Right ventricle myocardium inferior (tissue), 1 donor: Measurements from ENCODE around the gene HDHD3. TPM values are rescaled to one million over a fixed set of nuclear protein-coding genes. Genes with fewer than 3 reads are reported as not detected.
A peak's percentile ranks its signal among the peaks of the same experiment; 100 is the strongest.
"Not testable (repeated sequence)": the region's sequence is repeated elsewhere in the genome, so short reads cannot be mapped to it uniquely, and the experiment has no call there.

Experiments used
- ATAC-seq: fragments of 200-7000 bp; cut with Tn5 transposase; one replicate; pipeline ENCODE4 v1.9.1; 2020; ENCODE audit warnings: mild to moderate bottlenecking, moderate library complexity
- DNase-seq: peaks from one replicate; pipeline ENCODE4 v3.0.0; 2021; ENCODE audit errors: missing footprints
- intact Hi-C: fragments of 100-400 bp; cut with DNase I; formaldehyde crosslinking; loops from one replicate; pipeline ENCODE4 v1.11.0; 2022
- long read RNA-seq: library from polyadenylated mRNA; unstranded; transcript quantifications from one replicate; pipeline ENCODE4 v2.0.0, GENCODE V29; 2021
- total RNA-seq: library from RNA; stranded (reverse); fragmentation: NEBNext Ultra II Directional; extraction: Animal tissue kit (Norgen Biotek cat#: 25700); gene quantifications from one replicate; pipeline ENCODE4 v1.2.1, GENCODE V29; 2021
- donor health status: DM: no; HTN: yes; CAD: no; lungs with severe emphysema.

HDHD3 gene, protein sequence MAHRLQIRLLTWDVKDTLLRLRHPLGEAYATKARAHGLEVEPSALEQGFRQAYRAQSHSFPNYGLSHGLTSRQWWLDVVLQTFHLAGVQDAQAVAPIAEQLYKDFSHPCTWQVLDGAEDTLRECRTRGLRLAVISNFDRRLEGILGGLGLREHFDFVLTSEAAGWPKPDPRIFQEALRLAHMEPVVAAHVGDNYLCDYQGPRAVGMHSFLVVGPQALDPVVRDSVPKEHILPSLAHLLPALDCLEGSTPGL
- total RNA-seq, result 10.5 TPM
- long read RNA-seq, partial matches to known transcripts, result 0 of 8 reads
- long read RNA-seq, other reads (novel, unspliced or antisense), result 0 of 8 reads

GRCh38 chr9:113376634-113377567 lies at the start of gene HDHD3:
TSS of gene HDHD3 (minus strand) at chr9:113376986. CDS start at chr9:113374354, 2,632 bp downstream.
- DNase-seq (peak; percentile 85), ATAC-seq (peak; percentile 85)
- intact Hi-C loops, result no loop called here

DNA sequence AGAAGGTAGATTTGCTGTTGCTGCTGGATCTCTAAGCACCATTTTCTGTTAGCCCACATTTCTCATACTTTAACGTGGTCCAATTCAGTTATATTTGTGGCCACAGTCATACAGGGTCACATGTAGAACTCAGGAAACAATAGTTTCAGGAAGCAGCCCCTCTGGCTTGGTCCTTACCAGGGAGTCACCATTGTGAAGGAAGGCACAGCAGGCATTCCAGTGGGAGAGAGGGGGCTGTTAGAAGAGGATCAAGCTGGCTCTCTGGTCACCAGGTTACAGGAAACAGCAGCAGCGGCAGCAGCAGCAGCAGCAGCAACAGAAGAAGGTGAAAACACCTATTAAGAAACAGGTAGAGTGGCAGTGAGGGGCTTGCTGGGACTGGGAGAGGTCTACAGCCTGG lies 48.3 kb upstream of the HDHD3 start:
- intact Hi-C loops, result no loop called here
- ATAC-seq (no peak), DNase-seq (no peak)

DNA sequence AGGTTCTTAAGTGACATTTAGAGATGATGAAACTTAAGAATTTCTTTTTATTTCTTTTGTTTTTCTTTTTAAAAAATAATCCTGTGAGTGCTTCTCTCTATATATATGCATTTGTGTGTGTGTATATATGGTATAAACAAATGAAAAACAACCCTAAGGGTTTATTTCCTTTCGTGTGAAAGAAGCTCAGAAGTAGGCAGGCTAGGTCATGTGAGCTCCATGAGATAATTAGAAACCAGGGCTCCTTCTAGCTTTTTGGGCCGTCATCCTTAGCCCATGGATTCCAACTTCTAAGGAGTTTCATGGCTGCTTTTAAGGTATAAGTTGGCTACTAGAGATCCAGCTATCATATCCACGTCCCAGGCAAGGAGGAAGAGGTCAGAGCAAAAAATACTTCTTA lies 44.9 kb upstream of the HDHD3 start:
- ATAC-seq, result no peak
- intact Hi-C loops, result no loop called here
- DNase-seq, result no peak

GRCh38 chr9:113417370-113417769 lies 40.6 kb upstream of the HDHD3 start:
- DNase-seq (no peak), ATAC-seq (no peak)
- intact Hi-C loops, result loop anchor here (10.0 kb wide), 1 partner anchor 467 kb away; no protein-coding TSS in a partner anchor

- DNase-seq (no peak), ATAC-seq (peak; percentile 68)
- intact Hi-C loops, result loop anchor here (10.0 kb wide), 1 partner anchor 469 kb away; no protein-coding TSS in a partner anchor
These were observed 39.4 kb upstream of the HDHD3 start for GRCh38 chr9:113416149-113416721.

- peak; percentile 99 for ATAC-seq
- DNase-seq, result peak; percentile 98
- intact Hi-C loops, result loop anchor here (10.0 kb wide), 1 partner anchor 474 kb away; no protein-coding TSS in a partner anchor
These were observed 33.5 kb upstream of the HDHD3 start, which contains the start of the genes C9orf43 and POLE3 for GRCh38 chr9:113410207-113410864. TSS of gene C9orf43 (plus strand) at chr9:113410747. CDS start at chr9:113413494, 2,747 bp downstream. TSS of gene POLE3 (minus strand) at chr9:113410675. CDS start at chr9:113410293, 382 bp downstream.

DNA sequence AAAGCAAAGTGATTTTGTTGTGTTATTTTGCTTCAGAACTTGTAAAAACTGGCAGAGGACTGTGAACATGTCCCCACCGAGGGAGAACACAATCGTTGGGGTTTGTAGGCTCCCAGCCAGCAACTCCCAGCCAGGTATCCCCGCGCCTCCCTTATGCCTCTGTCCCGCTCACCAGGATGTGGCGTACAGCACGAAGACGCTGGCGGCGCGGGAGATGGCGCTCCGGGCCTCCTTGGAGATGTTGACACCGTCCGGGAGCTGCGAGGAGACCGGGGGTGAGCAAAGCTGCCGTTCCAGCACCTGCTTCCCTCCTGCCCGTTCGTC lies 33.1 kb upstream of the HDHD3 start:
- no peak for ATAC-seq
- DNase-seq, result no peak
- intact Hi-C loops, result loop anchor here (10.0 kb wide), 2 partner anchors 255 to 475 kb away; partner anchors contain the start of gene SLC31A2

DNA sequence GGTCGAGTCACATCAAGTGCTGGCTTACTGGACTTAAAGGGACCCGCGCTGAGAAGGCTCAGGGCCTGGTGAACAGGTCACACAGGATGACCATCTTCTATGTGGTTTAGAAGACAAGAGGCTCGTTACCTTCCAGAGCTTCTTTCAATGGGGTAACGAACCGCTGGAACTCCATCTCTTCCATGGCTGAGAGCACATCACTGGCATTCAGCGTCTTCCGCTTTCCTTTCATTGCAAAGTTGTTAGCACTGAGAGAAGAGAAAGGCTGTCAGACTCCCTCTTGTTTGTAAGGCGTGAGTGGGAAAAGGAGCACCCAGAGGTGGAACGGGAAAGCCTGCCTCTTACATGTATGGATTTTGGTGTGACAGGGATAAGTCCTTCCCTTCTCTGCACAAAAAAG lies 32.7 kb upstream of the HDHD3 start:
- intact Hi-C loops, result loop anchor here (10.0 kb wide), 1 partner anchor 255 kb away; the partner anchor contains the start of gene SLC31A2
- ATAC-seq (no peak), DNase-seq (no peak)

- intact Hi-C loops, result loop anchor here (1.0 to 10.0 kb wide), 2 partner anchors 98 to 252 kb away; partner anchors contain the start of gene SLC31A2
- not testable (repeated sequence) for DNase-seq, ATAC-seq
These were observed 30.2 kb upstream of the HDHD3 start for GRCh38 chr9:113406873-113407511.

DNA sequence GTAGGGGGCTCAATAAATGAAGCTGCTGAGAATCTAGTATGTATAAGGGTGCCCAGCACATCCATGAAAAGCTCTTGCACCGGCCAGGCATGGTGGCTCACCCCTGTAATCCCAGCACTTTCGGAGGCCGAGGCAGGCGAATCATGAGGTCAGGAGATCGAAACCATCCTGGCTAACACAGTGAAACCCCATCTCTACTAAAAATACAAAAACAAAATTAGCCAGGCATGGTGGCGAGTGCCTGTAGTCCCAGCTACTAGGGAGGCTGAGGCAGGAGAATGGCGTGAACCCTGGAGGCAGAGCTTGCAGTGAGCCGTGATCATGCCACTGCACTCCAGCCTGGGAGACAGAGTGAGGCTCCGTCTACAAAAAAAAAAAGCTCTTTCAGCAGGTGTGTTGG lies 29.6 kb upstream of the HDHD3 start:
- DNase-seq, ATAC-seq: not testable (repeated sequence)
- intact Hi-C loops, result loop anchor here (10.0 kb wide), 1 partner anchor 252 kb away; the partner anchor contains the start of gene SLC31A2

DNA sequence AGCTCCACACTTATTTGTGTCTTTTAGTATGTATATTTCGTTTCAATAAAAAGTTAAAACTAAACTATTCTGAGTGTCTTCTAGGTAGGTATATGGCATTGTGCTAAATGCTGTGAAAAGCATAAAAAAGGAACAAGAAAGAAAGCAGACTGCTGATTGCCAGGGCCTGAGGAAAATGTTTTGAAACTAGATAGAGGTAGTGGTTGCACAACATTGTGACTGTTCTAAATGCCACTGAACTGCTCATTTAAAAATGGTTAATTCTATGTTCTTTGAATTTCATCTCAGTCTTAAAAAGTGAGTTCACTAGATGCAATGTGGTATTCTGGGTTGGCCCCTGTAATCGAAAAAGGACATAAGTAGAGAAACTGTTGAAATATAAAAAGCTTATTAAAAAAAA lies 26.9 kb upstream of the HDHD3 start:
- no peak for DNase-seq
- intact Hi-C loops, result loop anchor here (5.0 to 10.0 kb wide), 3 partner anchors 184 to 254 kb away; partner anchors contain the start of gene SLC31A2
- ATAC-seq, result no peak

GRCh38 chr9:113401027-113401792 lies 24.4 kb upstream of the HDHD3 start, which contains the start of gene ALAD:
TSS of gene ALAD (minus strand) at chr9:113401284. CDS start at chr9:113393559, 7,725 bp downstream.
- intact Hi-C loops, result loop anchor here (2.0 to 10.0 kb wide), 5 partner anchors 90 to 256 kb away; partner anchors contain the start of genes CDC26, PRPF4 and SLC31A2
- peak; percentile 100 for DNase-seq
- ATAC-seq, result peak; percentile 99

DNA sequence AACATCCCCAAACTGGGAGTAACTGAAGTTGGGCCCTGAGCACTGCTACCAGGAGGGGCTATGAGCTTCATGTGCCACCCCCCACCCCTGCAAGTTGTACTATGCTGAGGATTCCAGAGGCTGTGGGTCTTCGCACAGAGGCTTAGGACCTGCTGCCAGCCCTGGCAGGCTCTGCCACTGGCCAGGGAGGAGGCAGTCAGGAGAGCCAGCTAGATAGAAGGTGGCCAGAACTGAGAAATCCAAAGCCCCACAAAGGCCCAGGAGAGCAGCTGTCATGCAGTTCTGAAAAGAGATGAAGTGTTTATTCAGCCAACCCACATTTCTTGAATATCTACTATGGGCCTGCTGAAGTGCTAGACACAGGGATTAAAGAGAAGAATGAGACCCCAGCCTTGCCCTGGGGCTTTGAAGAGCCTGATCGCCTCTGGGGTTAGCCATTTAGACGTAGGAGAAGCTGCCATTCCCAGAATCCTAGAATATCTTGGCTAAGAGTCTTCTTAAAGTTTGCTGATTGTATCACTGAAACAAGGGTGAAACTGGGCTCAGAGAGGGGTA lies 22.9 kb upstream of the HDHD3 start:
- DNase-seq (no peak), ATAC-seq (no peak)
- intact Hi-C loops, result loop anchor here (2.0 to 10.0 kb wide), 5 partner anchors 89 to 258 kb away; partner anchors contain the start of genes CDC26, PRPF4 and SLC31A2

GRCh38 chr9:113398796-113399195 lies 22.0 kb upstream of the HDHD3 start:
- DNase-seq (no peak), ATAC-seq (no peak)
- intact Hi-C loops, result loop anchor here (1.0 kb wide), 1 partner anchor 54 kb away; no protein-coding TSS in a partner anchor

GRCh38 chr9:113397203-113397631 lies 20.4 kb upstream of the HDHD3 start:
- ATAC-seq, result no peak
- intact Hi-C loops, result no loop called here
- DNase-seq, result no peak
